Esophagus muscularis mucosa (tissue), 3 donors: ENCODE measurements around the gene STAT5B.
"Not testable (repeated sequence)": the region's sequence is repeated elsewhere in the genome, so short reads cannot be mapped to it uniquely, and the experiment has no call there.

Source experiments
- CTCF ChIP-seq, 3 experiments: fragments of 200-600 bp in 2 of 3; fragments of 450-650 bp in 1 of 3; sonication (generic) in 2 of 3; IDR thresholded peaks; one replicate each; pipeline ENCODE4 v1.5.1; 2017 to 2019; ENCODE audit warnings: antibody characterized with exemption in 3 of 3, mild to moderate bottlenecking in 2 of 3, moderate library complexity in 1 of 3
- POLR2A ChIP-seq: fragments of 450-650 bp; IDR thresholded peaks from one replicate; pipeline ENCODE4 v1.6.1; 2017; ENCODE audit warnings: antibody characterized with exemption, moderate library complexity, mild to moderate bottlenecking, low read depth

GRCh38 chr17:42317967-42318366, 41.8 kb upstream of the STAT5B start:
- TF ChIP-seq CTCF (IDR thresholded peaks at IDR 0.05); POLR2A: not testable (repeated sequence)
